HL-60 (cell line): ENCODE data around the gene HLA-DMA.

Source experiments
- DNase-seq, 2 experiments: peaks; one replicate each; pipeline ENCODE4 v3.0.0-alpha.2; 2010 to 2020; ENCODE audit warnings: low read depth in 1 of 2, low spot score in 1 of 2
- H3K27ac ChIP-seq: fragments of 250-450 bp; sonication (Bioruptor Pico); replicated peaks from 2 replicates; pipeline ENCODE4 v1.5.1; 2020; ENCODE audit warnings: mild to moderate bottlenecking, moderate library complexity
- H3K27me3 ChIP-seq: fragments of 250-450 bp; sonication (Bioruptor Pico); 2 replicates; pipeline ENCODE4 v1.5.1; 2021; ENCODE audit warnings: mild to moderate bottlenecking, moderate library complexity; ENCODE audit not compliant: insufficient read depth, poor library complexity, severe bottlenecking
- H3K4me3 ChIP-seq: replicated peaks from 2 replicates; pipeline ENCODE4 v1.5.1; 2011; ENCODE audit warnings: mild to moderate bottlenecking, control low read depth, low read length; ENCODE audit not compliant: insufficient read depth
- GABPA ChIP-seq: IDR thresholded peaks from 2 replicates; pipeline ENCODE4 v1.6.1; 2012; ENCODE audit warnings: low read depth
- POLR2AphosphoS5 ChIP-seq: IDR thresholded peaks from 2 replicates; pipeline ENCODE4 v1.6.1; 2012; ENCODE audit warnings: low read depth
- SPI1 ChIP-seq: IDR thresholded peaks from 2 replicates; pipeline ENCODE4 v1.6.1; 2012; ENCODE audit warnings: low read depth, mild to moderate bottlenecking, borderline replicate concordance
- TF ChIP-seq, protein P1 (sequence below): IDR thresholded peaks from one replicate; pipeline ENCODE4 v1.5.1; 2011; ENCODE audit warnings: low read length, control low read depth, inconsistent platforms; ENCODE audit not compliant: insufficient read depth
- TF ChIP-seq, protein P2 (sequence below): IDR thresholded peaks from 2 replicates; pipeline ENCODE4 v1.6.1; 2012; ENCODE audit warnings: low read depth; ENCODE audit not compliant: insufficient replicate concordance

HLA-DMA gene

DNA sequence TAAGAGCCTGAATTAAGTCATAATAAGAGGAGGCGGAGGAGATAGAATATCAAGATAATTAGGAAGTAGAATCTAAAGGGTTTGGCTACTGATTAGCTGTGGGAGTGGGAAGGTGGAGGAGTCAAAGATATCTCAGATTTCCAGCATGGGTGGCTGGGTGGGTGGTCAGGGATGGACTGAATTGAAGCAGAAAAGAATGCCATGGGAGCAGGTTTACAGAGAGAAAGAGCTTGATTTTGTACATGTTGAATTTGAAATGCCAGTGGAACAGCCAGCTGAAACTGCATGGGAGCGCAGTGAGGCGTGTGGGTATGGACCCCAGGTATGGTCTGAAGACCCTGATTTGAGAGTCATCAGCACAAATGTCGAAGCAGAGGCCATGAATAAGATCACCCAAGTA lies 1.4 kb upstream of the HLA-DMA start:
- no peak overlapping the region for H3K27ac ChIP-seq
- H3K4me3 ChIP-seq, result no peak overlapping the region
- DNase-seq, result no peak
- no peaks in the 10 kb centered on the region for H3K27me3 ChIP-seq
- no peak for TF ChIP-seq SPI1
- no peak for TF ChIP-seq POLR2AphosphoS5
- no peak for TF ChIP-seq GABPA
- TF ChIP-seq, protein P1, sequence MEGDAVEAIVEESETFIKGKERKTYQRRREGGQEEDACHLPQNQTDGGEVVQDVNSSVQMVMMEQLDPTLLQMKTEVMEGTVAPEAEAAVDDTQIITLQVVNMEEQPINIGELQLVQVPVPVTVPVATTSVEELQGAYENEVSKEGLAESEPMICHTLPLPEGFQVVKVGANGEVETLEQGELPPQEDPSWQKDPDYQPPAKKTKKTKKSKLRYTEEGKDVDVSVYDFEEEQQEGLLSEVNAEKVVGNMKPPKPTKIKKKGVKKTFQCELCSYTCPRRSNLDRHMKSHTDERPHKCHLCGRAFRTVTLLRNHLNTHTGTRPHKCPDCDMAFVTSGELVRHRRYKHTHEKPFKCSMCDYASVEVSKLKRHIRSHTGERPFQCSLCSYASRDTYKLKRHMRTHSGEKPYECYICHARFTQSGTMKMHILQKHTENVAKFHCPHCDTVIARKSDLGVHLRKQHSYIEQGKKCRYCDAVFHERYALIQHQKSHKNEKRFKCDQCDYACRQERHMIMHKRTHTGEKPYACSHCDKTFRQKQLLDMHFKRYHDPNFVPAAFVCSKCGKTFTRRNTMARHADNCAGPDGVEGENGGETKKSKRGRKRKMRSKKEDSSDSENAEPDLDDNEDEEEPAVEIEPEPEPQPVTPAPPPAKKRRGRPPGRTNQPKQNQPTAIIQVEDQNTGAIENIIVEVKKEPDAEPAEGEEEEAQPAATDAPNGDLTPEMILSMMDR, result no peak
- TF ChIP-seq, protein P2, sequence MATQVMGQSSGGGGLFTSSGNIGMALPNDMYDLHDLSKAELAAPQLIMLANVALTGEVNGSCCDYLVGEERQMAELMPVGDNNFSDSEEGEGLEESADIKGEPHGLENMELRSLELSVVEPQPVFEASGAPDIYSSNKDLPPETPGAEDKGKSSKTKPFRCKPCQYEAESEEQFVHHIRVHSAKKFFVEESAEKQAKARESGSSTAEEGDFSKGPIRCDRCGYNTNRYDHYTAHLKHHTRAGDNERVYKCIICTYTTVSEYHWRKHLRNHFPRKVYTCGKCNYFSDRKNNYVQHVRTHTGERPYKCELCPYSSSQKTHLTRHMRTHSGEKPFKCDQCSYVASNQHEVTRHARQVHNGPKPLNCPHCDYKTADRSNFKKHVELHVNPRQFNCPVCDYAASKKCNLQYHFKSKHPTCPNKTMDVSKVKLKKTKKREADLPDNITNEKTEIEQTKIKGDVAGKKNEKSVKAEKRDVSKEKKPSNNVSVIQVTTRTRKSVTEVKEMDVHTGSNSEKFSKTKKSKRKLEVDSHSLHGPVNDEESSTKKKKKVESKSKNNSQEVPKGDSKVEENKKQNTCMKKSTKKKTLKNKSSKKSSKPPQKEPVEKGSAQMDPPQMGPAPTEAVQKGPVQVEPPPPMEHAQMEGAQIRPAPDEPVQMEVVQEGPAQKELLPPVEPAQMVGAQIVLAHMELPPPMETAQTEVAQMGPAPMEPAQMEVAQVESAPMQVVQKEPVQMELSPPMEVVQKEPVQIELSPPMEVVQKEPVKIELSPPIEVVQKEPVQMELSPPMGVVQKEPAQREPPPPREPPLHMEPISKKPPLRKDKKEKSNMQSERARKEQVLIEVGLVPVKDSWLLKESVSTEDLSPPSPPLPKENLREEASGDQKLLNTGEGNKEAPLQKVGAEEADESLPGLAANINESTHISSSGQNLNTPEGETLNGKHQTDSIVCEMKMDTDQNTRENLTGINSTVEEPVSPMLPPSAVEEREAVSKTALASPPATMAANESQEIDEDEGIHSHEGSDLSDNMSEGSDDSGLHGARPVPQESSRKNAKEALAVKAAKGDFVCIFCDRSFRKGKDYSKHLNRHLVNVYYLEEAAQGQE, result no peak

DNA sequence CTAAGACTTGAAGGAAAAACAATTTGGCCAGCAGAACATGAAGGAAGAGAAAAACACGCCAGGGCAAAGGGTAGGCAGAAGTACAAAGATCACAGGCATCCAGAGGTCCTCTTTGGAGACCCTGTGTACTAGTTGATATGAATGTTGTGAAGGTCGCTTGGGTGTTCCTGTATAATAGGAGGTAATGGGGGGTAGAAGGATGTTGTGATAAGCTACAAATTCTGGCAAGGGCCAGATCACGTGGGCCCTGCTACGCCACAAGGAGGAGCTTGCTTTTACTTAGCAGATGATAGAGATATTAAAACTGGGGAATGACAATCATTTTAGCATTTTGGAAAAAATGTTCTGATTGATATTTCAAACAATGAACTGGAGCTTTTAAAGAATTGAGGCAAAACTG lies 878 bp upstream of the HLA-DMA start:
- no peaks in the 10 kb centered on the region for H3K27me3 ChIP-seq
- no peak overlapping the region for H3K4me3 ChIP-seq
- TF ChIP-seq, protein P1, result no peak
- TF ChIP-seq POLR2AphosphoS5, result no peak
- no peak for TF ChIP-seq GABPA
- TF ChIP-seq, protein P2, result no peak
- no peak for TF ChIP-seq SPI1
- no peak for DNase-seq
- H3K27ac ChIP-seq, result no peak overlapping the region

DNA sequence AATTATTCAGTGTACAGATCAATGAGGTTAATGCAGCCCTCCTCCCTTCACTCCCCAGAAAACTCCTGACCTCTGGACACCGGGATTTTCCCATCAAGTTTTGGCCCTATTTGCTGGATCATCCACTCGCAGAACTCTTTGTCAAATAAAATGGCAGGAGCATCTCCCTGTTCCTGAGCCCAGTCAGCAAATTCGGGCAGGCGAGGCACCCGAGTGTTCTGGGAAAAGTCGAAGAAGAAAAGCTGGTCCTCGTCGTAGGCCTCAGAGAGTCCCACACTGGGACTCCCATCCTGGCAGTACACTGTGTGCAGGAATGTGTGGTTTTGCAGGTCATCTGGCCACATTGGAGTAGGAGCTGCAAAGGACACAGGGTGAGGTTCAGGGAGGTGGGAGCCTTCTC lies 2.4 kb downstream of the HLA-DMA start:
- TF ChIP-seq POLR2AphosphoS5 (no peak), SPI1 (no peak), GABPA (no peak)
- TF ChIP-seq, protein P2, result no peak
- TF ChIP-seq, protein P1, result no peak
- Histone ChIP-seq H3K27me3 (no peaks in the 10 kb centered on the region), H3K27ac (no peak overlapping the region), H3K4me3 (no peak overlapping the region)
- DNase-seq, result no peak
